Stimulated activated CD8-positive, alpha-beta memory T cell treated with anti-CD3 and anti-CD28 coated beads, Interleukin-15, amount 100 ng/mL, for 24 hours (primary cell): Measurements from ENCODE around the gene PDCD1.
"Not testable (repeated sequence)": the region's sequence is repeated elsewhere in the genome, so short reads cannot be mapped to it uniquely, and the experiment has no call there.

Experiments used
- DNase-seq: peaks from one replicate; pipeline ENCODE4 v3.0.0-alpha.2; 2020; ENCODE audit warnings: low read depth

PDCD1 gene

DNA sequence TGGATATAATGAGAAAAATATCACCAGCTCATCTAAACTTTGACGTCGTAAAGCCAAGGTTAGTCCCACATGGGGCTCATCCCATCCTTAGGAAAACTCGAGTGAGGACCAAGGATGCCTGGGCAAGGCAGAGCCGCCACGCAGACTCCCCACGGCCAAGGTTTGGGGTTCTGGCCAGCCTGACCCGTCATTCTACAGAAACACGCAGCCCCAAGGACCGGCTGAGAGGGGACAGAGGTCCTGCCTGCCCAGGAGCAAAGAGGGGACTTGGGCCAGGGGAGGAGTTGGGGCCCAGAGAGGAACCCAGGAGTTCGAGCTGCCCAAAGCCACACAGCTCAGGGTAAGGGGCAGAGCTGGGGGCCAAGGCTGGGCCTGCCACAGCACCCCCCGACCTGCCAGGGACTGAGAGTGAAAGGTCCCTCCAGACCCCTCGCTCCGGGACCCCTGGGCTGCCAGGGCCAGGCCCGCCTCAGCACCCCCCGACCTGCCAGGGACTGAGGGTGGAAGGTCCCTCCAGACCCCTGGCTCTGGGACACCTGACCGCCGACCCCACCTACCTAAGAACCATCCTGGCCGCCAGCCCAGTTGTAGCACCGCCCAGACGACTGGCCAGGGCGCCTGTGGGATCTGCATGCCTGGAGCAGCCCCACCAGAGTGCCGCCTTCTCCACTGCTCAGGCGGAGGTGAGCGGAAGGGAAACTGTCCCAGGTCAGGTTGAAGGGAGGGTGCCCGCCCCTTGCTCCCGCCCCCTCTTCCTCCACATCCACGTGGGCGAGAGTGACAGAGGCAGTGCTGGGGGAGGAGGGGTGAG, at the start of gene PDCD1:
Gene PDCD1 (minus strand): TSS at position 689 of the 811 bp plus-strand sequence. CDS start 56 bp downstream, at position 633.
- no peak for DNase-seq

DNA sequence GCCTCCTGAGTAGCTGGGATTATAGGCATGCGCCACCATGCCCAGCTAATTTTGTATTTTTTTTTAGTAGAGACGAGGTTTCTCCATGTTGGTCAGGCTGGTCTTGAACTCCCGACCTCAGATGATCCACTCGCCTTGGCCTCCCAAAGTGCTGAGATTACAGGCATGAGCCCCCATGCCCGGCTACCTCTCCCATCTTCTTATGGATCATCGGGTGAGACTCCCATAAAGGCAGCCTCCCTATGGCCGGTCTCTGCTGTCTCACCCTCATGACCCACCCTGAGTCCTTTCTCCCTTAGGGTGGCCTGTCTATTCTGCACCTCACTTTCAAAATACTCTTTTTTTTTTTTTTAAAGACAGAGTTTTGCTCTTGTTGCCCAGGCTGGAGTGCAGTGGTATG, 49.1 kb upstream of the PDCD1 start:
- DNase-seq: not testable (repeated sequence)

DNA sequence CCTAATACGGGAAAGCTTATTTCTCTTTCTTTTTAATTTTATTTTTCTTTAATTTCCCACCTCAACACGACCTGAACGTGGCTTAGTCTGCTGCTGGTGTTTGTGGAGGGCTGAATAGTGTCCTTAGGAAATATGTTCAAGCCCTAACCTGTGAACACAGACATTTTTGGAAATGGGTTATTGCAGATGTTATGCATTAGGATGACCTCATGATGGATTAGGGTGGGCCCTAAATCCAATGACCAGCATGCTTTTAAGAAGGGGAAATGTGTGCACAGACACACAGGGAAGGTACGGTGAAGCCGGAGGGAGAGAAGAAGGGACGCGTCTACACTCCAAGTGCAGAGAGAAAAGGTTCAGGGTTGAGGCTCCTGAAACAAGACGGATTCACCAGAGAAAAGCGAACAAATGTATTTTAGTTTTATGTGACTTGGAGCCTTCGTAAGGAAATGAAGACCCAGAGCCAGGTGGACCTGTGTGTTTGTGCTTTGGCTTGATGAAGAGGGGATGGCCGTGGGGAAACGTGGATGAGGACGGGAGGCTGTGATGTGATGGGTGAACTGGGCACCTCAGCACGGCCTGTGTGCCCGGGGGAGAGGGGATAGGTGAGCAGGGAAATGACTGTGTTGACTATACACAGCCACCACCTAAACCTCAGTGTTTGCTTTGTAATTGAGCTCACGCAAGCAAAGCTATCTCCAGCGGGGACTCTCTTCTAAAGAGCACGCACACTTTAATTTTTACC, 48.3 kb upstream of the PDCD1 start:
- no peak for DNase-seq

DNA sequence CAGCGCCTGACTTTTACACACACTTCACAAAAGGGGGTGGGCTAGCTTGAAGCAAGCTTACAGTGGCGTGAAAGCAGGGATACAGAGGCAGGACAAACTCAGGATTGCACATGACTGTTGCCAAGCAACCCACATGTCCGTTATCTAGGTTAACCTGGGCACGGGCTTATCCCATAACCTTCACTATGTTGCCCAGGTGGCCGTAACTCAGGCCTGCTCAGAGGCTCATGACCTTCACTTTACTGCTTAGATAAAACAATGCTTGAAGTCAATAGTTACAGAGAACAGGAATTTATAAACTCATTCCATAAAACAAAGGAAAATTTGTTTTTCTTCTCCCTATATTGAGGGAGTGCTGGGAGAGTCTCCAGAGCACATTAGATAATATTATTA, 47.7 kb upstream of the PDCD1 start:
- DNase-seq: not testable (repeated sequence)

DNA sequence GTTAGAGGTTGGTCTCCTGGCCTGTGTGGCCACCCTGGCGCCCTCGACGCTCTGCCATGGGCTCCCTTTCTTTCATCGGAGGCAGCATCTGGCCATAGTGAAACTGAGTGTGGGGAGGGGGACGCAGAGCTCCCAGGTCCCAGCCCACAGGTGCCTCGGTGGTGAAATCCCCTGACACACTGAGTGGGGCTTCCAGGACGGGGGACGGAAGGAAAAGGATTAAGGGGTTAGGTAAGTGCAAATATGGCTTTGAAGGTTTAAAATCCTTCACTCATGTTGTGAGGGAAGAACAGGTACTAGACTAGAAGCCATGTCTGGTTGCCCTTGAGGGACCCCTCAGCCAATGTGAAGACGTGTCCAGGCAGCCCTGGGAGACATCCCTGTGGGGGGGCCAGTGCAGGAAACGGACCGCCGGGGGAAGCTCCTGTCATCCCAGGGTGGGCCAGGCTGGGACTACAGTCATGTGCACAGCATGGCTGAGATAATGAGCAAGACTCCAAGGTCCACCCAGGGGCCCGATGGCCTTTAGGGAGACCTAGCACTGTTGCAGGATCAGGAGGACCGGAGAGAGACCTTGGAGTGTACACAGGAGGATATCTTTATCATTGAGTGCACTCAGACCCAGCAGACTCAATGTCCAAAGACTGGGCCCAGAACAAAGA, 47.2 kb upstream of the PDCD1 start:
- no peak for DNase-seq

DNA sequence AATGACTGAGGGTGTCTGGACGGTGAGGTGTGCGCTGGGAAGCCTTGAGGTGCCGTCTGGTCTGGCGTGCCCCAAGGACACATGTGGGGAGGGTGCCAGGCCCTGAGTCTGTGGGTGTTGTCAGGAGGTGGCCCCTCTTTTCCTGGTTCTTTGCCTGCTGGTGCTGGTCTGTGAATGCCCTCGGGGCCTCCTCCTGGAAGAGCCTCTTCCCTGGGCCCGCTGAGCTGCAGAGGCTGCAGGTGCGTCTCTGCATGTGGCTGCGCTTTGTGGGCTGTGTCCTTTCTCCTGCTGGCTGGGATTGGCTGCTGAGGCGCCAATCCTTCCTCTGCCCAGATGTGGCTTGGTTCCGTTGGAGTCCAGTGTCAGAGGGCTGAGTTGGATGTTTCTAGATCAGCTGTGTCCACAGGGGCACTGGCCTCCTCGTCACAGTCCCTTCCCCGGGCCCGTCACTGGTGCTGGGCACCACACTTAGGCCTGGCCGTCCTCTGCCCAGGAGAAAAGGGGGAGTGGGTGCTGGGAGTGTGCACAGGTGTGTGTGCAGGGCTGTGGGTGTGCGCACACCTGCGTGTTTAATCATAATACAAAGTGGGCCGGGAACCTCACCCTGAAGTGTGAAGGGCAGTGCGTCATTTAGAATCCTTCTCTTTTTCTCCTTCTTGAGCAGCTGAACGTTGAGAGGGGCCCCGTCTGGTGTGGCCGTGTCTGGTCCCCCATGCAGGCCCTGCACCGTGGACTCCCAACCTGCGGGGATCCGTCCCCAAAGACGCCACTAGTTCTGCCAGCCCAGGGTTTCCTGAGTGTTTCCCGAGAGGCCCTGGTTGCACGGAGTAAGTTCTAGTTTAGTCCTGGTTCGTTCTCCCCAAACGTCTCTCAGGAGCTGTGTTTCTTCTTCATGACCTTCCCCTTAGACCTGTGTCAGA, 46.4 kb upstream of the PDCD1 start:
- no peak for DNase-seq

DNA sequence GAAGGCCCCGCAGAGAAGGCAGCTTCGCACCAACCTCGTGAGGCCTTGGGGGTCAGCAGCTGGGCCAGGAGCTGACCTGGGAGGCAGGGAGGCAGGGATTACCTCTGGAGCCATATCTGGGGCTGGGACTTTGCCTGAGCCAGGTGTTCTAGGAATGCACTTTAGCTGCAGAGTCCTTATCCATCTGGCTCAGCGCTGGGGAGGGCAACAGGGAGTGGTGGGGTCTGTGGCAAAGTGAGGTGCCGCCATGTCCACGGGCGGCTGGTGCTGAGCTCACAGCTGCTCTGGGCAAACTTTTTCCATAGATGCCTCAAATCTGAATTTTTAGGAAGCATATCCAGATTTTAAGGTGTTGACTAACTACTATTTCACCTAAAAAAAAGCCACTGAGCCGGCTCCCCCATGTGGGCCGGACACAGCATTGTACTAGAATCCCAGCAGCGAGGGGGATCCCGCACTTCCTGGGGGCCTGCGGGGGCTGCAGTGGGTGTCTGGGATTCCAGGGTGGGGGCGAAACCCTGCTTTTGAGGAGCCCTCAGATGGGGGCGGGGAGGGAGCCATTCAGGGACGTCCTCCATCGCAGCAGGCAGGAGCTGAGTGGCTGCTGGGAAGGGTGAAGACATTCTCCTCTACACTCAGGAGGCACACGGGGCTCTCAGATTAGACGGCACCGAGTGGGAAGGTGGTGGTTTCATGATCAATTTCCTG, 45.5 kb upstream of the PDCD1 start:
- no peak for DNase-seq

DNA sequence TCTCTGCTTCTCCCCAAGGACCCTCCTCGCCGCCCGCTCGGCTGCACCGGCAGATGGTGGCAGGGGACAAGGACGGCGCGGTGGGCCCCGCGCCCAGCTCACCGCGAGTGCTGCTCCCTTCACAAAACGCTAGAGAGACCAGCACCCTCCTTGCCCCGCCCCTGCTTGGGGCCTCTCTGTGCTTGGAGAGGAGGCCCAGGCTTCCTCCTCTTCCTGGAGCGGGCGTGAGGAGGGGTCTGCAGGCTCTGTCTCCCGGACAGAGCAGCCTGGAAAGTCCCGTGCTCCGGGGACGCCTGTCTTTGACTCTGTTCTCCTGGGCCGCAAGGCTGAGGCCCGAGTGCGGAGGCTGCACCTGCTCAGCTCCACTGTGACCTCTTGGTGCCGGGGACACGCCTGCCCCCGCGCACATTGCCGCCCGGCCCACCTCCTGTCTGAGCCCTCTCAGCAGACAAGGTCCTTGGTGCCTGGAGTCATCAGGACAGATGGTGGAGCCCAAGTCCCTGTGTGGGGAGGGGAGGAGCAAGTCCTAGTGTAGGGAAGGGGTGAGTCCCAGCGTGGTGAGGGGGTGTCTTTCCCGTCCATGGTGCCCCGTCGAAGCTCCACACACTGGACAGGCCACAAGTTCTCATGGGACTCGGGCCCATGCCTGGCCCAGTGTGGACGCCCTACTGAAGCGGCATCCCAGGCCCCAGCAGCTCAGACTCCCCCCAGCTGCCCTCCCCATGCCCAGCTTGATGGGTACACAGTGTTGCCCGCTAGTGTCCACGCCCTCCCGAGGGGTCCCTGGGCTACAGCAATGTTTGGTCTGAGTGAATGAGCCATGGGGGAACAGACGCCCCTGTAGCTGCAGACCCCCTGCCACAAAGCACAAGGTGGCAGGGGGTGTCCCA, 44.7 kb upstream of the PDCD1 start:
- DNase-seq: no peak

DNA sequence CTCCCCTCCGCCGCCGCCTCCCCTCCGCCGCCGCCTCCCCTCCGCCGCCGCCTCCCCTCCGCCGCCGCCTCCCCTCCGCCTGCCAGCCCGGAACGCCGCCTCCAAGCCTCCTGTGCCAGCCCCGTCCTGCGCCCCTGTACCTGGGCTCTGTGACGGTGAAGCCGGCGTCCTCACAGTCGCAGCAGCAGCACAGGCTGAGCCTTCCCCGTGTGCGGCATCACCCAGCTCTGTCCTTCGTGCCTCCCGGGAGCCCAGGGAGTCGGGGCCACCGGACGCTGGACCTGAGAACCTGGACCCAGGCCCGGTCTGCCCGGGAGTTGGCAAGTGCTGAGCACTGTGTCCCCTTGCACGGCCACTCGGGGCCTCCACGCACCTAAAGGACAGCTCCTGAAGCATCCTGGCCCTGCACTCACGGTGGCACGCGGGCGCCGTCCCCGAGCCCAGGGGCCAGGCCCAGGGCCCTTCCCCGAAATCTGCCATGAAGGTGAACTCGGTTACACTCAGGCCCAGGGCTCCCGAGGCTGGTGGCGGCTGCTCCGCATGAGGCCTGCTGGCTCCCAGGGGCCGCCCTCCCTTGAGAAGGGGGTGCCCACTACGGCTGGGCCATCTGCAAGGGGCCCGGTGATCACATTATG, 43.8 kb upstream of the PDCD1 start:
- DNase-seq: no peak

DNA sequence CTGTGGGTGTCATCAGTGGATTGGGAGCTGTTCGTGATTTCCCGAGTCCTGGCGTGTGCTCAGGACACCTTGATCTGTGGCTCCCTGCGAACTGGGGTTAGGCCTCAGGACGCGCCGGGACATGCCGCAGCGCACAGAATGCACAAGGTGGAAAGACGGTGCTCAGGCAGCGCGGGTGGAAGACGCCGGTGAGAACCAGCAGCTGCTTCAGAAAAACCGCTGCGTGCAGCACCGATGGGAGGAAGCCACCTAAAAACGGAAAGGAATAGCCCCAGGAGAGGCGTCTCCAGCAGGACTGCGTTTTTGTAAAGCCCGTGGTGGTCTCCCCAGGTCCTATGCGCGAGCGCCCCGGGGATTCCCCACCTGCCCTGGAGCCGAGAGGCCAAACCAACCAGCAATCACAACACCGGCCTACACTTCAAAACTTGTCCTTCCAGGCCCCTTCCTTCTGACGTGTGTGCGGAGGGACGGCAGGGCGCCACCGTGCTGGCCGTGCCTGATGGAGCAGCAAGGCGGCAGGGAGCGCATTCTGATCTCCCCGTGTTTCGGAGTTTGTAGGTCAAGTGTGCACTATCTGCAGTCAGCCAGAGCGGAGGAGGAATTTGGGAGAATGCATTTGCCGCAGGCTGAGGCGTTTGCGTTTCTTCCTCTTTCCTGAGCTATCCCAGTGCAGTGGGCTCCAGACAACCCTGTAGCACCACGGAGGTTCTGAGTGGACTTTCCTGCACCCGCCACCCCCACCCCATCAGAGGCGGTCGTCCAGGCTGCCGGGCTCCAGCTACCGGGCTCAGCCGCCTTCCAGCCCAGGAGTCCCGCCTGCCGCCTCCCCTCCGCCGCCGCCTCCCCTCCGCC, 43.0 kb upstream of the PDCD1 start:
- DNase-seq: no peak

DNA sequence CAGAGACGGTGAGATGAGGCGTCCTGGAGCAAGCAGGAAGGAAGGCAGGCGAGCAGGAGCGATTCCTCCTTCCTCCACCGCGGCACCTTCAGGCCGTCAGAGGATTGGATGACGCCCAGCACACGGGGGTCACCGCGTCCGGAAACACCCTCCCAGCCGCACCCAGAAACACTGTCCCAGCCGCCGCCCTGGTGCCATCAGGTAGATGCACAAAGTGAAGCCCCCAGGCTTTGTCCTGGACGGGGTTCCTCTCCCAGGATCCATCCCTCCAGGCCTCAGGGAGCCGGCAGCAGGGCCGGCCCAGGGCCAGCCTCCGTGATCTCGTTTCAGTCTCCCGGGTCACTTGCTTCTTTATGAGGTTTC, 42.3 kb upstream of the PDCD1 start:
- no peak for DNase-seq

DNA sequence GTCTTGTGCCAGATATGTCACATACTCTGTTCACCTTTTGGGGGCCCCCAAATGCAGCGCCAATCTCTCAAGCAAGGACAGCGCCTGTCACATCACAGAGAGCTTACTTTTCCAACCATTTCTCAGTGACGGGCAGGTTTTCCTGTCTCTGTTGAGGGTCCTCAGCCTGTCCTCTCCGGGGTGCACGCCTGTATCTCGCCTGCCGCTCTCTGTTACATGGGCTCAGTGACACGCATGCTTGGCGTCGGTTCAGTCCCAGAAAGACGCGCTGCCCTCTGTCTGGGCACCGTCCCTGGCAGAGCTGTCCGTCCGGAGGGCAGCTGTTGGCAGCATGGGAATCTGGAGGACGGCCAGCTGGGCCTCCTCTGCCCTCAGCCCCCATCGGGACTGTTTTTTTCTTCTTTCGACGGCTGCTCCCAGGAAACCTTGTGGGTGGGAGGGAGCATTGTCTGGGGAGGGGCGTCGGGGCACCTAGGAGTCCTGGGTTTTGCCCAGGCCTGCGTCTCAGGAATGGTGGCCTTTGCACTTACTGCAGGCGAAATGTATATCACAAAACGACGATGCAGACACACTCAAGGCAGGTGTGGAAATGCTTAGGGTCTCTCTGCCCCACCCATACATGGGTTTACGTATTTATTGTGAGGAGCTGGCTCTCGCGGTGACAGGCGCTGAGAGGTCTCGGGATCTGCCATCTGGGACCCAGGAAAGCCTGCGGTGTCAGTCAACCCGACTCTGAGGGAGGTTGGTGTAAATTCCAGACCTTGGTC, 41.7 kb upstream of the PDCD1 start:
- no peak for DNase-seq

DNA sequence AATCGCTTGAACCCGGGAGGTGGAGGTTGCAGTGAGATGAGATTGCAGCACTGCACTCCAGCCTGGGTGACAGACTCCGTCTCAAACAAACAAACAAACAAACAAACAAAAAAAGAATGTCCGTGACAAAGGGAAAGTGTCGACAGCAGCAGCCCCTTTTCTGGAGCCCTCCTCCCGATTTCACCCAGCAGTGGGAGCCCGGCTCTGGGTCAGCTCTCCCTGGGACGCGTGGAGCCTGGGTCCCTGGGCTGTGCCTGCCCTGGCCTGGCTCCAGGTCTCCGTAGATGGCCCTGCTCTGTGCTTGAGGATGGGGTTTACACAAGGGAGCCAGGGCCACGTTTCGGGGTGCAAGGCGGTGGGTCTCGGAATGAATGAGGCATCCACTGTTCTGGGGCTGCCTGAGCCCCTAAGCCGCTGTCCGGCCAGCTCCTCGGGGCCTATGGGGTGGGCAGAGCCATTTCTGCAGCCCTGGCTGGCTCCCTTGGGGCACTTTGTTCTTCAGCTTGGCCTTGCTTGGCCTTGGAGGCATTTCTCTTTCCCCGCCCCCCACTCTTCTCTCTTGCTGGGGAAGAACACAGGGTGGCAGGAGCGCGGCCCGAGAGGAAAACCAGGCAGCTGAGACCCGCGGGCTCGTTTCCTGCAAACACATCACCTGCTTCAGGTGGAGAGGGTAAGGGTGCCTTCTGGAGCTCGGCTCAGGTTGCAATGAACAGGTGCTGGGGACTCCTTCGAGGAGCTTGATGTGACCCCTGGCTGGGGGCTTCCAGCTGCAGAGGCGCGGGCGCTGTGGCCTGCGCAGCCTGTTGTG, 40.0 kb upstream of the PDCD1 start:
- no peak for DNase-seq

DNA sequence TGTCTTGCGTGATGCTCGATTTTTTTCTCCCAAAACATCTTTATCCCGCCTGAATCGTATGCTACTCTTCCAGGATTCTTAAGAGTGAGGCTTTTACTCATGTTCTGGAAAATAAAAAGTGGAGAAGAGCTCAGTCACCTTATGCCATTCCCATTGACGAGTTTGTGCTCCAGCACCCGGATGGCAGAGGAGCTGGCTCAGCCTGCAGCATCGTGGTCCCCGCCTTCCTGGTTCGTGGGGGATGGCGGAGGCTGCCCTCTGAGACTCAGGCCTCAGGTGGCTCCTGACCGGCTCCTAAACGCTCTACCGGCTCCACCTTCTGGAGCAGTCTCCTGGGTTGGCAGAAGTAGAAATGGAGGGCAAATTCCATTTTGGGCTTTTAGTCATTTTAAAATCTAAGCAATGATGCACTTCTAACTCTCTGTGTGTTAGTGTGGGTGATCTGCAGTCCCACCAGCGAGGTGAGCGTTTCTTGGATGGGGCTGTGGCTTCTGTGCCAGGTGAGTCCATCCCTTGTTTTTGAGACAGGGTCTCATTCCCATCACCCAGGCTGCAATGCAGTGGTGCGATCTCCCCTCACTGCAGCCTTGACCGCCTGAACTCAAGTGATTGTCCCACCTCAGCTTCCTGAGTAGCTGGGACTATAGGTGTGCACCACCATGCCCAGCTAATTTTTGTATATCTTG, 38.7 kb upstream of the PDCD1 start:
- no peak for DNase-seq

DNA sequence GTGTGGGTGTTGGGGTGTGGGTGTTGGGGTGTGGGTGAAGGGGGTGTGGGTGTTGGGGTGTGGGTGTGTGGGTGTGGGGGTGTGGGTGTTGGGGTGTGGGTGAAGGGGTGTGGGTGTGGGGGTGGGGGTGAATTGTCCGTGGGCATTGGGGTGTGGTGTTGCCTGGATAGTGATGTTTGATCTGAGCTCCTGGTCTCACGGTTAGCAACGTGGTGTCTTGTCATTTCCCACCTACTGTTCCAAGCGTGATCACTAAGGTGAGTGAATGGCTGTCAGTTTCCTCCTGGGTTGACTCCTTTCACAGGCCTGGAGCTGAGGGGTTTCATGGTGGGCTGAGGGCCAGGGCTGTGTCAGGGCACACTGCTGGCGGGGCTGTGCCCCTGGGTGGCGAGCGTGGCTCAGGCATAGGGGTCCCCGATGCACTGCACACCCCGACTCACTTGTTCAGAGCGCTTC, 38.1 kb upstream of the PDCD1 start:
- DNase-seq: no peak
